Activated naive CD8-positive, alpha-beta T cell treated with anti-CD3 and anti-CD28 coated beads for 36 hours (primary cell): ENCODE data around the gene CARD10. TPM values are rescaled to one million over a fixed set of nuclear protein-coding genes. Genes with fewer than 3 reads are reported as not detected.
A peak's percentile ranks its signal among the peaks of the same experiment; 100 is the strongest.

Experiments used
- DNase-seq: peaks from one replicate; pipeline ENCODE4 v3.0.0; 2021
- H3K27ac Mint-ChIP-seq: one replicate; pipeline ENCODE4 v1.8.0; 2022; ENCODE audit warnings: mild to moderate bottlenecking, moderate library complexity, mixed read lengths
- H3K27me3 Mint-ChIP-seq: one replicate; pipeline ENCODE4 v1.8.0; 2022; ENCODE audit warnings: mild to moderate bottlenecking, mixed read lengths
- H3K36me3 Mint-ChIP-seq: one replicate; pipeline ENCODE4 v1.8.0; 2021; ENCODE audit warnings: mild to moderate bottlenecking, mixed read lengths
- H3K4me1 Mint-ChIP-seq: one replicate; pipeline ENCODE4 v1.8.0; 2021; ENCODE audit warnings: mixed read lengths
- H3K4me3 Mint-ChIP-seq: one replicate; pipeline ENCODE4 v1.8.0; 2022; ENCODE audit warnings: mild to moderate bottlenecking, moderate library complexity, mixed read lengths
- H3K9me3 Mint-ChIP-seq: one replicate; pipeline ENCODE4 v1.8.0; 2022; ENCODE audit warnings: mixed read lengths
- total RNA-seq, 2 experiments: library from RNA; stranded (reverse); gene quantifications; one replicate each; pipeline ENCODE4 v1.2.3, GENCODE V29; 2021

The CARD10 gene
- total RNA-seq, 2 experiments from 2014 or later: 0.06 to 0.14 TPM

DNA sequence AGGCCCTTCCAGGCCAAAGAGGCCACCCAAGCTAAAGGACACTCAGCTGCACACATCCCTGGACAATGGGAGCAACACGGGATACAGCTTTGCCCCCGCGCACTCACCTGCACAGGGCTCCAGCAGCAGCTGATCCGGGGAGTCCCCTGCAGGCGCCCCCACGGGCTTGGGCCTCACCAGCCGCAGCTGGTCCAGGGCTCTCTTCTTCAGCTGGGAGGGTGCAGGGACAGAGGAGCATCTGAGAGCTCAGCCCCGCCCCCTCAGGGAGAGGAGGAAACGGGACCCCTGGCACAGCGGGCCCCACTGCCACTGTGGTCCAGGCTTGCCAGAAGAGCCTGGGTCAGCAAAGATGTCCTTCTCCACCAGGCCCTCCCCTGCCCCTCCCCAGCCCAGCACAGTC lies 25.2 kb downstream of the CARD10 start:
- H3K27me3 Mint-ChIP-seq: no peaks in the 10 kb centered on the region
- no peak overlapping the region for H3K4me3 Mint-ChIP-seq
- no peaks in the 10 kb centered on the region for H3K9me3 Mint-ChIP-seq
- H3K27ac Mint-ChIP-seq: no peak overlapping the region
- DNase-seq: no peak
- H3K36me3 Mint-ChIP-seq: no peaks in the 10 kb centered on the region
- H3K4me1 Mint-ChIP-seq: peaks cover 21% of the 10 kb centered on the region

DNA sequence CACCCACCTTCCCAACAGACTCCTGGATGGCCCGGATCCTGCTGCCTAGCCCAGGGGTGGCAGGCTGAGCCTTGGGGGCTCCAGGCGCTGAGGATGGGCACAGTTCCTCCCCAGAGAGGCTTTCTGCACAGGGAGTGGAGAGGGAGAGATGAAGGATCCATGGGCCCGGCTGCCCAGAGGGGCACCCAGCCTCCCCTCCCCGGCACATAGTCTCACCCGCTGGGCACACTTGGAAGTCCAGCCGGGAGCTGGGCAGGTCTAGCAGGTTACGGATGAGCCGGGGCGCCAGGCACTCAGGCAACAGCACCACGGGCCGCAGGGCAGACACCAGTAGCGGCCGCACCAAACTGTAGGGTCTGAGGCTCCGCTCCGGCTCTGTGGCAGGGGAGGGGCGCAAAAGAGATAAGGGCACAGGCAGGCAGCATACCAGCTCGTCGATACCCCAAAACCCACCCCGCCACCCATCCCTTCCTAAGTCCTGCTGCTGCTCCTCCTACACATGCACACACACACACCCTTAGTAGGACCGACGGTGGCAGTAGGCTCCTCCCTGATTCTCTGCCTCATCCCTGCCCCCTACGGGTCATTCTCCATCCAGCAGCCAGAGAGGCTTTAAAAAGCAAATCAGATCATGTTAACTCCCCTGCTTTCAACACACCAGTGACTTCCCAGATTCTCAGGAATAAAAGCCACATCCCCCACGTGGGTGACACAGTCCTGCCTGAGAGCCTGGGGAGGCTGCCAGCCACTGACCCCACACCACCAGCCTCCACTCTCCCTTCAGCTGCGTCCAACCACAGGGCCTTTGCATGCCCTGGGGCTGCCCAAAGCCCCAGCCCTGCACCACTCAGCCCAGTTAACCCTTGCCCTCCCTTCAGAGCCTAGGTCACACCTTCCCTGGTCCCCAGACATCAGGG lies 26.5 kb downstream of the CARD10 start:
- Mint-ChIP-seq H3K27ac (no peak overlapping the region), H3K4me3 (no peak overlapping the region), H3K4me1 (peaks cover 27% of the 10 kb centered on the region)

DNA sequence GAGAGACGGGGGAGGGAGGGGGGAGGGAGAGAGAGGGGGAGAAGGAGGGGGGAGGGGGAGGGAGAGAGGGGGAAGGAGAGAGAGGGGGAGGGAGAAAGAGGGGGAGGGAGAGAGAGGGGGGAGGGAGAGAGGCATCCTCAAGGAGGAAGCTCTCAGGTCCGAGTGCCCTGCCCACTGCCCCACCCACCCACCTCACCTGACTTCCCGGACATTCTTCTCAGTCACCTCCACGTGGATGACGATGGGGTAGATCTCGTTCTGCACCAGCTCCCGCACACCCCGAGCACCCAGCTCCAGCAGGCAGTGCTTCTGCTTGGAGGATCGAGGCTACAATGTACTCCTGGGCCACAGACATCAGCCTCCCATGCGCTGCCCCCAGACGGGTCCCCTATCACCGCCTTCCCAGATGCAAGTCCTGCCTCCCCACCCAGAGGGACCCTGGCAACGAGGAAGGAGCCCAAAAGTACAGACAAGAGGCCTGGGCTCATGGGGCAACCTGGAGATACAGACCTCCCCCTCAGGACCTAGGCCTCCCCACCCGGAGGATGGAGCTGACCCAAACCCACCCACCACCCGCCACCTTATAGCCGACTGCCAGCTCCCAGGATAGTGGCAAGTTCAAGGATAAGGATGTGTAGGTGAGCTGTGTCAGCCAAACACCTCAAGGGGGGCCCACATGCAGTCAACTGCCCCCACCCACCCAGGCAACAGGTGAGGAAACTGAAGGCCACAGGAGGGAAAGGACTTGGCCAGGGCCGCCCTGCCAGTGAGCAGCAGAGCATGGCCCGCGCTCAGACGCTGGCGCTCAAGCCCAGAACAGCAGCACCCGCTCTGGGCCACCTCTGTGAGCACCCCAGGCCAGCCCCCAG lies 27.4 kb downstream of the CARD10 start:
- H3K36me3 Mint-ChIP-seq: no peaks in the 10 kb centered on the region
- no peak overlapping the region for H3K27ac Mint-ChIP-seq
- no peaks in the 10 kb centered on the region for H3K27me3 Mint-ChIP-seq
- no peak for DNase-seq
- H3K9me3 Mint-ChIP-seq: no peaks in the 10 kb centered on the region
- no peak overlapping the region for H3K4me3 Mint-ChIP-seq
- peaks cover 36% of the 10 kb centered on the region for H3K4me1 Mint-ChIP-seq

More for the DNA sequence above, 26.5 kb downstream of the CARD10 start:
- peak; percentile 39 for DNase-seq
- Mint-ChIP-seq H3K36me3 (no peaks in the 10 kb centered on the region), H3K27me3 (no peaks in the 10 kb centered on the region), H3K9me3 (no peaks in the 10 kb centered on the region)

DNA sequence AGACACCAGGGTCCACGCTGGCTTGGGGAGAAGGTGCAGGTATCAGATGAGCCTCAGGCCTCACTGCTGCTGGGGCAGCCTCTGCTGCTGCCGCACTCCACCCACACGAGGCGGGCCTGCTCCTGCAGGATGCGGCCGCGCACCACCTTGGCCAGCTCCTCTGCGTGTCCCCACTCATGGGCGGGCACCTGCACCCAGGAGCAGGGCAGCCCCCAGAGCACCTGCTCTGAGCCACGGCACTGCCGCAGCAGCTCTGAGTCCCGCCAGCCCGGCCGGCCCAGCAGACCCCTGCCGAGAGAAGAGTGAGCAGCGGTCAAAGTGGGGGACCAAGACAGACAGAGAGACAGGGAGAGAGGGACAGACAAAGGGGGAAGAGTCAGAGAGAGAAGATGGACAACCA lies 28.1 kb downstream of the CARD10 start:
- Mint-ChIP-seq H3K36me3 (peaks cover 1% of the 10 kb centered on the region), H3K9me3 (no peaks in the 10 kb centered on the region), H3K4me1 (peaks cover 41% of the 10 kb centered on the region), H3K27ac (peak overlapping the region; percentile 21), H3K4me3 (no peak overlapping the region), H3K27me3 (no peaks in the 10 kb centered on the region)
- DNase-seq: no peak

DNA sequence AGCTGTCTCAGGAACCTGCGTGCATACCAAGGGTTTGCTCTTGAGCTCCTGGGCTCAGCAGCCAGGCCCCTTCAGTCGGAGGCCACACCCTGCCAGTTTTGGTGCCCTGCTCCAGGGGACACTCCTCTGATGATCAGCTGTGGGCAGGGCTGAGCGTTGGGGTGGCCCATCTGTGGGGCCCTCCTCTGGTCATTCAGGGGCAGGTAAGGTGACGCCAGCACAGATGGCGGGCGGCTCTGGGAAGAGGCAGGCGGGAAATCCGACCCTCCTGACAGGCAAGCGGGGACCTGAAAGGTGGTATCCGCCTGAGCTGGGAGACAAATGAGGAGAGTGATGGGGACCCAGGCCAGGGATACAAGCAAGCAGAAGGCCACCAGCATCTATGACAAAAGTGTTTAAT lies 29.2 kb downstream of the CARD10 start:
- Mint-ChIP-seq H3K9me3 (no peaks in the 10 kb centered on the region), H3K27me3 (no peaks in the 10 kb centered on the region), H3K4me3 (no peak overlapping the region), H3K27ac (no peak overlapping the region), H3K4me1 (peaks cover 41% of the 10 kb centered on the region), H3K36me3 (peaks cover 3% of the 10 kb centered on the region)
- DNase-seq: no peak

DNA sequence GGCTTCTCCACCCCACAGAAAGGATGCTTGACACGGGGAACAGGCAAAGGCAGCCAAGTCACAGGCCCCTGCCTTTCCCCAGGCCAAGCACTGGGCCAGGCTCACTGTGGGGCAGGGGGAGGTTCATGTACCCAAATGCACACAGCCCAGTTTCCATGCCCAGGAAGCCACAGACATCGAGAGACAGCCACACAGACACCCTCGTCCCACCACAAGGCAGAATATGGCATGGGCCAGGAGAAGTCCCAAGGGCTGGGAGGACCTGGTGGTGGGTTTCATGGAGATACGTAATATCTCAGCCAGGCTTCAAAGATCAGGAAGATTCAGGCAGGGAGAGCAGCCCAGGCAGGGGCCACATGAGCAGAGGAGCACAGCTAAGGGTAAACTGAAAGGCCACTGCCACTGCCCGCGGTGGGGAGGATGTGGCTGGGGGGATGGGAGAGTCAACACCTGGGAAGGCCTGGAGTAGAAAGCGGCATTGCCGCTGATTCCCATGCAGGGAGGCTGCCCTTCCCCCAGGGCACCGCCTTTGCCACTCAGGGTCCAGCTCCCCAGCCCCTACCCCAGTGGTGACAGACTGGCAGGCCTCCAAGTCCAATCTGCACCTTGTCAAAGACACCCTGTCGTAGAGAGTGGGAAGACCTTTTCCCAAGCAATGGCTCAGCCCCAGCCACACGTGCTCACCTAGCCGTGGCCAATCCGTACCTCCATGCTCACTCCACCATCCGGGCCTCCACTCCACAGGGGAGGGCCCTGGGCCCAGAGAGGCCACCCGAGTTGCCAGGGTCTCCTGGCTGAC lies 30.7 kb downstream of the CARD10 start:
- H3K4me3 Mint-ChIP-seq: no peak overlapping the region
- H3K4me1 Mint-ChIP-seq: peaks cover 41% of the 10 kb centered on the region
- H3K9me3 Mint-ChIP-seq: no peaks in the 10 kb centered on the region
- no peaks in the 10 kb centered on the region for H3K27me3 Mint-ChIP-seq
- peaks cover 15% of the 10 kb centered on the region for H3K36me3 Mint-ChIP-seq
- DNase-seq: no peak
- peak overlapping the region; percentile 59 for H3K27ac Mint-ChIP-seq

DNA sequence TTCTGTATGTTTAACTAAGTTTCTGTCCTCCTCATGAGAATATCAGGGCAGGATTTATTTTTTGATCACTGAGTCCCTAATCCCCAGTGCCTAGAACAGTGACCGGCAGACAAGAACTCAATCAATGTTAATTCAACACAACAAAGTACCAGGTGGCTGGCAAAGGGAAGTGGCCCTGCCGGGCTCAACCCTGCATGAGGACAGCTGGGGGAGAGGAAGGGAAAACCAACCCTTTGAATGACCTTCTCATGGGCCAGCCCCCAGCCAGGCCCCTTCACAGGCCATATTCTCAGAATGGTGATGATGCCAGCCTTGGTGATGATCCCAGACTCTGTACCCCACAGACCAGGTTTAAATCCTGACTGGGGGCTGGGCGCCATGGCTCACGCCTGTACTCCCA lies 31.6 kb downstream of the CARD10 start:
- Mint-ChIP-seq H3K4me3 (peak overlapping the region; percentile 89), H3K4me1 (peaks cover 43% of the 10 kb centered on the region)

DNA sequence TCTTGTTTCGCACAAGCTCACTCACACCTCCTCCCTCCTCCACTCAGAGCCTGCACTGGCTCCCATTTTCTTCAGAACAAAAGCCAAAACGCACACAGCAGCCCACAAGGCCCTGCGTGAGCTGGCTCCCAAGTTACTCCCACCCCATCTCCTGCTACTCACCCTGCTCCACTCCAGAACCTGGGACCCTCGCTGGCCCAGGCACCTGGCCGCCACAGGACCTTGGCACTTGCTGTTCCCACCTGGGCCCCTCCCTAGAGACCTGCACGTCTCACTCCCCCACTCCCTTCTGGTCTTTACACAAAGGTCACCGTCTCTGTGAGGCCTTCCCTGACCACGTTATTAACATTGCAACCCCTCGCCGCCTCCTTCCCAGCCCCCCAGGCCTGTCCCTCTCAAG lies 32.1 kb downstream of the CARD10 start:
- DNase-seq: no peak
- H3K36me3 Mint-ChIP-seq: peaks cover 30% of the 10 kb centered on the region

More for the DNA sequence above, 31.6 kb downstream of the CARD10 start:
- Mint-ChIP-seq H3K9me3 (no peaks in the 10 kb centered on the region), H3K27ac (peak overlapping the region; percentile 98), H3K36me3 (peaks cover 25% of the 10 kb centered on the region), H3K27me3 (no peaks in the 10 kb centered on the region)
- no peak for DNase-seq

DNA sequence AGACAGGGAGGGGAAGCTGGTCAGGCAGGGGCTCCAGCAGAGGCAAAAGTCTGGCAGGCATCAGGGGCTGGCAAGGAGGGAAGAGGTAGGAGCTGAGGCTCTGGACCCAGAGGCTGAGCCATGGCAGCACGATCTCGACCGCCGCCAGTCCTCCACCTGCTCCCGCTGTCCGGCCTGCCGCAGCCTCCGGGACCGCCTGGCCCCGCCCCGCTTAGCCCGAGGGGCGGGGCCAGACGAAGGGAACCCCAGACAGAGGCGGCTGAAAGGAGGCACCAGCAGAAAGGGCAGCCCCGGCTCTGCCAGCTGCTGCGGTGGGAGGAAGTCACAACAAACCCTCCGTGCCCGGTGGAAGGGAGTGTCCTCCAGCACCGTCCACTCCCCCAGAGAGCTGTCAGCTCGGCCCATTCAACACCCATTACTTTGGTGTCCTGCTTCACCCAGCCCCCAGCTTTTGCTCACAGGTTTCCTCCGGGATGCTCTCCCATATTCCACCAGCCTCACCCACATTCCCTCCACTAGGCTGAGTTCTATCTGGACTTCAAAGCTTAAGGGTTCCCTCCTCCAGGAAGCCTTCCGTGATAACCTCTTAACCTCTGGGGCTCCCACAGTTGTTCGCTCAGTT lies 32.9 kb downstream of the CARD10 start, which contains the start of gene MFNG:
MFNG (minus strand) TSS at position 161 of the 622 bp plus-strand sequence. CDS start 207 bp downstream, outside the sequence.
- peaks cover 53% of the 10 kb centered on the region for H3K4me1 Mint-ChIP-seq
- H3K9me3 Mint-ChIP-seq: no peaks in the 10 kb centered on the region
- DNase-seq: peak; percentile 83
- peak within 1 kb of the TSS; percentile 89 for H3K4me3 Mint-ChIP-seq
- H3K27me3 Mint-ChIP-seq: no peaks in the 10 kb centered on the region
- H3K36me3 Mint-ChIP-seq: peaks cover 35% of the 10 kb centered on the region
- peak within 1 kb of the TSS; percentile 98 for H3K27ac Mint-ChIP-seq

More for the DNA sequence above, 32.1 kb downstream of the CARD10 start:
- Mint-ChIP-seq H3K9me3 (no peaks in the 10 kb centered on the region), H3K4me3 (peak overlapping the region; percentile 89), H3K4me1 (peaks cover 48% of the 10 kb centered on the region), H3K27me3 (no peaks in the 10 kb centered on the region), H3K27ac (peak overlapping the region; percentile 98)

DNA sequence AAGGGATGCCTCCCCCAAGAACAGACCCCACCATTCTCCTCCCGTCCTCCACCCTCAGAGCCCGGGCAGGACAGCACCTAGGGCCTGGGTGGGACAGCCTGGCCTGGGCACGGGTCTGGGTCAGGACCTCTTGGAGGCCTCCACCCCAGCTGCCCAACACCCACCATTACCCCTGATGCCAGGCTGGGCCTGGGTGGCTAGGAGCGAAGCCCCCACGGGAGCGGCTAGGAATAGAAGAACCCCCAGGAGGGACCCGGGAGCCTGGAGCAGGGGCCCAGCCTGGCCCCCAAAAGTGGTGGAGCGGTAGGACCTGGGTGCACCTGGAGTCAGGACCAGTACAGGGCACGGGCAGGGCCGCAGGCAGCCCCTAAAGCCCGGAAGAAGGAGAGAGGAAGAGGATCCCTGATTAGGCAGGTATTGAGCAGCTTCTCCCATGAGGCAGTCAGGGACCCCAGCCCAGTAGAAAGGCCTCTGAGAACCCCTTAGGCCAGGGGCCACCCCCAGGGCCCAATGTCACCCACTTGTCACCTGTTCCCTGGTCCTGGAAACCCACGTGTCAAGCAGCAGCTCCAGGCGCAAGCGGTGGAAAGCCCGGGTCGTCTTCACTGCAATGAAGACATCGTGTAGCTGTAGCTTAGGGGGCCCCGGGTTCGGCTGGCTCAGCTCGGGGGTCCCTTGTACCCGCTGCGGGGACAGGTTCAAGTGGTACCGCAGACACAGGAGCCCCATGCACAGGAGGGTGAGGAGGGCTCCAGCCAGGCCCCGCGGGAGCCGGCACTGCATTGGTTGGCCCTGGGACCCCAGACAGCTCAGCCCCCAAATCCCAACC lies 33.6 kb downstream of the CARD10 start:
- Mint-ChIP-seq H3K4me3 (peak overlapping the region; percentile 89), H3K36me3 (peaks cover 38% of the 10 kb centered on the region), H3K27me3 (no peaks in the 10 kb centered on the region), H3K27ac (peak overlapping the region; percentile 98), H3K9me3 (no peaks in the 10 kb centered on the region), H3K4me1 (peaks cover 56% of the 10 kb centered on the region)
- DNase-seq: no peak

DNA sequence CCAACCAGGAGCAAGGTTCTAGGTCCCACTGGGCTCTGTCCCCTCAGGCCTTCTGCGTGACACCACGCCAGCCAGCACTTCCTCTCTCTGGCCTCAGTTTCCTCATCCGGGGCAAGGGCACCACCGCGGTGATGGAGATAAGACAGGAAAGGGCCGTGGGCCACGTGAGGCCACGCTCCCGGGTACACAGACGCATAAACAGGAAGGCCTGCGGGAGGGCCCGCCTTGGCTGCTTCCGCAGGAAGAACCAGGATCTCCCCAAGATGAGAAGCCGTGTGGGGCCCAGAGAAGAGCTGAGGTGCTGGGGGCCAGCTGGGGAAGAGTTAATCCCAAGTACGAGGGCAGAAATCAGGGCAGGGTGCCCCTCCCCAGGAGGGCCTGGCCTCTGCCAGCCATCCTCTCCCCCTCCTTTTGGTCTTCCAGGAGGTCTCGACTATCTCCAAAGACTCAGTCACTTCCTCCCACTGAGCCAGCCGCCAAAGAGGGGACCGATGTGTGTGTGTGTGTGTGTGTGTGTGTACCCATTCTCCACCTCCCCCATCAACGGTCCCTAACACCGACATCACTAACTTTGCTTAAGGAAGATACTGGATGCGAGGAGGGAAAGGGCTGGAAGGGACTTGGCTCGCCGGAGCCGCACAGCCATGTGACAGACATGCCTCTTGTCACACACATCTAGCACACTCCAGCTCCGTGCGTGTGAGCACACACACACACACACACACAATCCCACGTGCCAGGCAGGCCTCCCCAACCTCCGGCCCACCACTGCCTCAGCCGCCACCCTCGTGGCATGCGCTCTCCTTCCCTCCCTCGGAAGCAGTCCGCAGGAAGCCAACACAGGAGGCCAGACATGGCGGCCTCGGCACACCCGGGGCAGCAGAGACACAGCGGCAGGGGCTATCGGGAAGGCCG lies 34.5 kb downstream of the CARD10 start:
- Mint-ChIP-seq H3K4me3 (peak overlapping the region; percentile 89), H3K36me3 (peaks cover 38% of the 10 kb centered on the region), H3K27me3 (no peaks in the 10 kb centered on the region), H3K27ac (peak overlapping the region; percentile 98), H3K4me1 (peaks cover 55% of the 10 kb centered on the region), H3K9me3 (no peaks in the 10 kb centered on the region)
- DNase-seq: peak; percentile 84

DNA sequence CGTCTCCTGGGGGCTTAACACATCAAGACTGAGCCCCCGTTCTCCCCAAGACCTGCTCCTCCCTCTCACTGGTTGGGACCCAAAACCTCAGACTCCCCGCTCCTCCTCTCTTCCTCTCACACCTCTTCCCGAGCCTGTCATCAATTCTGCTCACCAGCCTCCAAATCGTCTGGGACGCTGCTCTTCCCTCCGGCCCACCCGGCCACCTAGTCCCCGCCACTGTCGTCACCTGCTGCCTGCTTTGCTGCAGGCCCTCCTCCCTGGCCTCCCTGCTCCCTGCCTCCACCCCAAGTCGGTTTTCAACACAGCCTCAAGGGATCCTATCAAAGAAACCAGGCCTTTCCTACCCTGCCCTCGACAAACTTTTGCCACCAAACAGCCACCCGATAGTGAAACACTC lies 36.2 kb downstream of the CARD10 start:
- Mint-ChIP-seq H3K27ac (peak overlapping the region; percentile 98), H3K4me1 (peaks cover 42% of the 10 kb centered on the region), H3K36me3 (peaks cover 38% of the 10 kb centered on the region), H3K9me3 (no peaks in the 10 kb centered on the region), H3K4me3 (peak overlapping the region; percentile 89), H3K27me3 (no peaks in the 10 kb centered on the region)
- DNase-seq: no peak

DNA sequence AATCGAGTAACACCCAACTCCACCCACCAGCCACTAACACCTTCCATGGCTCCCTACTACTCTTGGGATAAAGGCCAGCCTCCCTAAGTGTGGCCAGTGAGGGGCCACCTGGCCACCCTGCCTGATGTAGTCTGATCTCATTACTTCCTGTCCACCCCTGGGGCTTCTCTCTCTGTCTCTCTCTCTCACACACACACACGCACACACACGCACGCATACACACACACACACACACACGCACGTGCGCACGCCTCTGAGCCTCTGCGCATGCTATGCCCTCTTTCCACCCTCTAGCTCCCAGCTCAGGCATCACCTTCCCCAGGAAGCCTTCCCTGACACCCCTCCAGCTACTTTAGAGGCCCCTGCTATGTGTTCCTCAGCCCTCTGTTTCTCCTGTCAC lies 37.0 kb downstream of the CARD10 start:
- no peaks in the 10 kb centered on the region for H3K9me3 Mint-ChIP-seq
- H3K36me3 Mint-ChIP-seq: peaks cover 38% of the 10 kb centered on the region
- peaks cover 36% of the 10 kb centered on the region for H3K4me1 Mint-ChIP-seq
- peak overlapping the region; percentile 89 for H3K4me3 Mint-ChIP-seq
- peak overlapping the region; percentile 98 for H3K27ac Mint-ChIP-seq
- H3K27me3 Mint-ChIP-seq: no peaks in the 10 kb centered on the region
- no peak for DNase-seq
